Skeletal muscle tissue (tissue), 4 donors: ENCODE data around the gene STAC3. TPM values are rescaled to one million over a fixed set of nuclear protein-coding genes. Genes with fewer than 3 reads are reported as not detected.

Experiments
- H3K27ac ChIP-seq: one replicate; pipeline ENCODE4 v1.7.0; 2013; ENCODE audit warnings: mild to moderate bottlenecking, low read depth, low read length, inconsistent platforms
- H3K27me3 ChIP-seq, 3 donors: one replicate each; pipeline ENCODE4 v1.7.0; 2013; ENCODE audit warnings: low read length in 3 of 3; ENCODE audit not compliant: control insufficient read depth in 3 of 3, insufficient read depth in 3 of 3
- H3K36me3 ChIP-seq, 3 donors: one replicate each; pipeline ENCODE4 v1.7.0; 2013; ENCODE audit warnings: low read length in 3 of 3; ENCODE audit not compliant: control insufficient read depth in 3 of 3, insufficient read depth in 3 of 3
- H3K4me1 ChIP-seq, 3 donors: one replicate each; pipeline ENCODE4 v1.7.0; 2013; ENCODE audit warnings: low read length in 3 of 3, mild to moderate bottlenecking in 3 of 3; ENCODE audit not compliant: control insufficient read depth in 3 of 3, insufficient read depth in 3 of 3
- H3K4me3 ChIP-seq, 3 donors: one replicate each; pipeline ENCODE4 v1.7.0; 2013; ENCODE audit warnings: low read length in 3 of 3
- H3K9ac ChIP-seq, 3 donors: one replicate each; pipeline ENCODE4 v1.7.0; 2013; ENCODE audit warnings: low read length in 3 of 3, mild to moderate bottlenecking in 3 of 3, moderate library complexity in 2 of 3, low read depth in 1 of 3
- H3K9me3 ChIP-seq, 3 donors: one replicate each; pipeline ENCODE4 v1.7.0; 2013; ENCODE audit warnings: low read length in 3 of 3; ENCODE audit not compliant: control insufficient read depth in 3 of 3
- total RNA-seq: library from RNA; depleted of rRNA; stranded (reverse); fragments of >200 nt; gene quantifications from one replicate; pipeline ENCODE4 v1.2.3, GENCODE V29; 2014
- donor health status: Osteomylitis.

STAC3 gene
- total RNA-seq, 1 donor from 2014 or later = 166 TPM

GRCh38 chr12:57218030-57218853 lies 32.7 kb downstream of the STAC3 start:
- Histone ChIP-seq H3K4me3 (no peak overlapping the region), H3K4me1 (peaks cover 24 to 43% (median 36%) of the 10 kb centered on the region in 3 donors), H3K36me3 (no peaks in the 10 kb centered on the region), H3K9me3 (no peaks in the 10 kb centered on the region), H3K9ac (no peak overlapping the region), H3K27ac (no peak overlapping the region), H3K27me3 (peaks cover 71 to 87% (median 82%) of the 10 kb centered on the region in 3 donors)

DNA sequence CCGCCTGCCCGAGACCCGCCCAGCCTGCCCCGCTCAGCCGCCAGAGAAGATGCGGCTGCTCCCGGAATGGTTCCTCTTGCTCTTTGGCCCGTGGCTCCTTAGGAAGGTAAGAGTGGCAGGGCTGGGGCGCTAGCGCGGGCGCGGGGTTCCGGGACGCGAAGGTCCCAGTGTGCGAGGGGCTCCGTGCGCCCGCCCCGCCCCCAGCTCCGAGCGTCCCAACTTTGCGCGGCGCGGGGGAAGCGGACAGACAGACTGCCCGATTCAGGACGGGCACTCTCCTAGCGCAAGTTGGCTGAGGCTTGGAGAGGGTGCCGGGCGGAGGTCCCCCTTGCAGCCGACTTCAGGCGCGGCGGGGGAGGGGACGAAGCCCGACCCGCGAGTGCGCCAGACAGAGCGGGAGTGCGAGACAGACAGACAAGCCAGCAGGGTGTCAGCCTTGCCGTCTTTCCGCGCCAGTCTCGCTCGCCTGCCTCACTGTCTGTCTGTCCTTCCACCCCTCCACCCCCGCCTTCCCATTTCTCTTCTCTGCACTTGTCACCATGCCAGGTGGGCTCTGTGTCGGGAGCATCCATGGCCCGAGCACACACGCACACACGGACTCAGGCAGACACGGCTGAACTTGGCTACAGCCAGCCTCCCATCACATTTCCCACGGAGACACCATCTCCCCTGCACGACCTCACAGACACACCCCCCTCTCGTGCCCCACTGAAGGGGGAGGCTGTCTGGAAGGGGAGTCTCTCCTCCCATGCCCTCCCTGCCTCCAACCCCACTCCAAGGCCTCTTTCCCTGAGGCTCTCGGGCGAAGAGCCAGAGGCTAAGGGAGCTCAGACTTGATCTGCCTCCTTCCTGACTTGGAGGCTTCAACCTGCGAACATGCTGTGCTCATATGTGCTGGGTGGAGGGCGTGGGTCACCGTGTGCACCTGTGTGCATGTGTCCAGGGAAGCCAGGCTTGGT lies 33.8 kb downstream of the STAC3 start:
- Histone ChIP-seq H3K27me3 (peaks cover 63 to 77% (median 72%) of the 10 kb centered on the region in 3 donors), H3K4me1 (peaks cover 24 to 42% (median 41%) of the 10 kb centered on the region in 3 donors), H3K27ac (no peak overlapping the region), H3K4me3 (peak overlapping the region in 2 of 3 donors; percentile 57 to 65), H3K9ac (peak overlapping the region in 1 of 3 donors; percentile 50), H3K9me3 (no peaks in the 10 kb centered on the region), H3K36me3 (no peaks in the 10 kb centered on the region)

- H3K4me1 ChIP-seq = peaks cover 24 to 42% (median 41%) of the 10 kb centered on the region in 3 donors
- H3K9ac ChIP-seq = peak within 1 kb of the TSS in 1 of 3 donors; percentile 50
- H3K27me3 ChIP-seq = peaks cover 55 to 68% (median 63%) of the 10 kb centered on the region in 3 donors
Measured at GRCh38 chr12:57216014-57216911, 34.7 kb downstream of the STAC3 start, which contains the start of gene NXPH4. Gene NXPH4, plus strand, starts transcription at chr12:57216794. Its CDS starts 176 bp downstream, at chr12:57216970.

DNA sequence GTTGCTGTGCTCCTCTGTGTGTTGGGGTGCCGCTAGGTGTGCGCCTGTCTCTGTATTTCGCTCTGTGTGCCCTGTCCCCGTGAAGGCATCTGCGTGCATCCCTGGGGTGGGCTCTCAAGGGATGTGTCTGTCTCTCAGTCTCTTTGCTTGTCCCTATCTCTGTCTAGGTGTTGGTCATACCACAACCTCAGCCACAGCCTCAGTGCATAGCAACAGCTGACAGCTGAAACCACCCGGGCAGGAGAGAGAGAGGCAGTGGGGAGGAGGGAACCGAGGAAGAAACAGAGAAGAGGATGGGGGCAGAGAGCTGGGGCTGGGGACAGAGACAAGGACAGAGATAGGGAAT lies 35.3 kb downstream of the STAC3 start:
- H3K4me1 ChIP-seq = peaks cover 24 to 42% (median 41%) of the 10 kb centered on the region in 3 donors
- H3K36me3 ChIP-seq = peaks cover 0 to 3% (median 3%) of the 10 kb centered on the region in 3 donors
- H3K27me3 ChIP-seq = peaks cover 48 to 62% (median 56%) of the 10 kb centered on the region in 3 donors
- no peak overlapping the region for H3K4me3 ChIP-seq
- no peaks in the 10 kb centered on the region for H3K9me3 ChIP-seq
- H3K9ac ChIP-seq = no peak overlapping the region
- no peak overlapping the region for H3K27ac ChIP-seq

More at GRCh38 chr12:57216014-57216911, 34.7 kb downstream of the STAC3 start, which contains the start of gene NXPH4:
- peaks cover 0 to 3% (median 0%) of the 10 kb centered on the region in 3 donors for H3K36me3 ChIP-seq
- peak within 1 kb of the TSS in 2 of 3 donors; percentile 57 to 65 for H3K4me3 ChIP-seq
- H3K27ac ChIP-seq = no peak within 1 kb of the TSS
- H3K9me3 ChIP-seq = no peaks in the 10 kb centered on the region

DNA sequence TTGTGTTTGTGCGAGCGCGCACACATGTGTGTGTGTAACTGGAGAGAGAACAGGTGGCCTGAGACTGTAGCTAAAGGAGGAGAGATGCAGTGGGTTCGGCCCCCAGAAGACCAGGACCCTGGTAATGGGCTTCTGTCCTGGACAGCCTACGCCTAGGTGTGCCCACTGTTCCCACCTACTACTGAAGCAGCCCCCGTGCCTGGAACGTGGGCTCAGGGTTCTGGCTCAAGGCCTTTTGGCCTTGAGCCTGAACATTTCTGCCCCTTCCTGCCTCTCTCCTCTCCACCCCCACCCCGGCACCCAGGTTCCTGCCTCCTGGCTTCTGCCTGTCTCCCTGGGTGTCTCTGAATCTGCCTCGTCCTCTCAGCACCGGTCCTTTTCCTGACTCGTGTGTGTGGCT lies 35.9 kb downstream of the STAC3 start:
- peaks cover 24 to 42% (median 41%) of the 10 kb centered on the region in 3 donors for H3K4me1 ChIP-seq
- H3K9me3 ChIP-seq = no peaks in the 10 kb centered on the region
- peaks cover 2 to 5% (median 3%) of the 10 kb centered on the region in 3 donors for H3K36me3 ChIP-seq
- peaks cover 46 to 59% (median 54%) of the 10 kb centered on the region in 3 donors for H3K27me3 ChIP-seq
- no peak overlapping the region for H3K4me3 ChIP-seq
- H3K27ac ChIP-seq = no peak overlapping the region
- no peak overlapping the region for H3K9ac ChIP-seq

DNA sequence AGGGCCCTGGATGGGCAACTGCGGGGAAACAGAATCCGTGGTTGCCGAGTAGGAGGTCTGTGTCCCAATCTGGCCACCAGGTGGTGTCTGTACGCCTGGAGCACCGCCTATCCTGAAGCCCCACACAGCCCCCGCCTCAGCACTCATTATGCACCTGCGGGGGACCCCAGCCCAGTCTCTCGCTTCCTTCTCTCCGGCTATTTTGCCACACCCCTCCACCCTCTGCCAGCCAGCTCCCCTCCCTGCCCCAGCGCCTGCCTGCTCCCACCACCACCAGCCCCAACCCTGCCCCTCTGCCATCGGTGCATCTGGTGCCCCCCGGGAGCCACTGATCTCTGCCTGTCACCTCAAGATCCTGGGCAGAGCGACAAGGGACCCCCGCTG lies 36.6 kb downstream of the STAC3 start:
- Histone ChIP-seq H3K4me3 (no peak overlapping the region), H3K27me3 (peaks cover 40 to 53% (median 48%) of the 10 kb centered on the region in 3 donors), H3K9me3 (no peaks in the 10 kb centered on the region), H3K4me1 (peaks cover 24 to 42% (median 41%) of the 10 kb centered on the region in 3 donors), H3K36me3 (peaks cover 5 to 12% (median 6%) of the 10 kb centered on the region in 3 donors), H3K27ac (no peak overlapping the region), H3K9ac (peak overlapping the region in 1 of 3 donors; percentile 9)

DNA sequence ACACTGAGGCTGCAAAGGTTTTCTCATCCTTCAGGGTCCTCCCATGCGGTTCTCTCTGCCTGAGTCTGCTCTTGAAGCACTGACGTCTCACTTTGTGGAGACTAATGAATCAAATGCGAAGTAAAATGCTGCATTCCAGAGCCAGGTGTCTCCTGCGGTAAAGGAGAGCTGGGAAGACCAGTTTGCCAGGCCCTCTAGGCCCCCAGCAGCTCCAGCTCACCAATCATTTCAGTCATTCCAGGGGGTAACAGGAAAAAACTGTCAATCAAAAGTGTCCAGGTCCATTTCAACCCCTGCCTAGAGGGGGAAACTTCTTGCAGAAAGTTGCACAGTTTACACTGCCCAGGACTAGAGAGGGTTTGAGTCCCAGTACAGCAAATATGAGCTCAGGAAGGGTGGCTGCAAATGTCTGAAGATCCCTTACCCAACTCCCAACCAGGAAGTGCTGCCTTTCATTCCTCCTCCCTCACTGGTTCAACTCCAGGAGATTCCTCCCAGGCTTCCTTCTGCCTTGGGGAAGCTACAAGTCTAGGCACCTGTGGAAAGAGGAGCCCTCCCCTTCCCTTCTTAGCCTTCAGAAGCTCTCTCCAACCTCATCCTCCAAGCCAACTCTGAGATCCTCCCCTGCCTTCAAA lies 37.1 kb downstream of the STAC3 start:
- Histone ChIP-seq H3K27ac (no peak overlapping the region), H3K9ac (peak overlapping the region in 1 of 3 donors; percentile 9), H3K27me3 (peaks cover 36 to 48% (median 43%) of the 10 kb centered on the region in 3 donors), H3K4me3 (no peak overlapping the region), H3K36me3 (peaks cover 9 to 14% (median 10%) of the 10 kb centered on the region in 3 donors), H3K9me3 (no peaks in the 10 kb centered on the region), H3K4me1 (peaks cover 24 to 42% (median 41%) of the 10 kb centered on the region in 3 donors)

- Histone ChIP-seq H3K27ac (no peak overlapping the region), H3K27me3 (peaks cover 31 to 41% (median 36%) of the 10 kb centered on the region in 3 donors), H3K4me3 (no peak overlapping the region), H3K36me3 (peaks cover 9 to 14% (median 10%) of the 10 kb centered on the region in 3 donors), H3K4me1 (peaks cover 24 to 43% (median 42%) of the 10 kb centered on the region in 3 donors), H3K9me3 (no peaks in the 10 kb centered on the region), H3K9ac (peak overlapping the region in 1 of 3 donors; percentile 25)
Measured at GRCh38 chr12:57213058-57213715, 37.8 kb downstream of the STAC3 start.
